NT2/D1 (cell line): ENCODE results near the gene ZNF135.

Experiments
- SUZ12 ChIP-seq: IDR thresholded peaks from 2 replicates; pipeline ENCODE4 v1.6.1; 2011; ENCODE audit not compliant: insufficient read length, insufficient read depth; ENCODE audit errors: extremely low read depth
- YY1 ChIP-seq: IDR thresholded peaks from 2 replicates; pipeline ENCODE4 v1.6.1; 2011; ENCODE audit not compliant: insufficient read length, insufficient read depth
- ZNF274 ChIP-seq: IDR thresholded peaks from 2 replicates; pipeline ENCODE4 v1.6.1; 2011; ENCODE audit warnings: mild to moderate bottlenecking, low read depth, low read length

- TF ChIP-seq YY1, result no peak
- TF ChIP-seq SUZ12, result no peak
- no peak for TF ChIP-seq ZNF274
These were observed 16.4 kb upstream of the ZNF135 start for GRCh38 chr19:58042495-58043340.
